Endodermal cell (in vitro differentiated cells): ENCODE data around the gene CERT1. TPM values are rescaled to one million over a fixed set of nuclear protein-coding genes. Genes with fewer than 3 reads are reported as not detected.
"Not testable (repeated sequence)": the region's sequence is repeated elsewhere in the genome, so short reads cannot be mapped to it uniquely, and the experiment has no call there.

Source experiments
- DNase-seq: peaks from one replicate; pipeline ENCODE4 v3.0.0-alpha.2; 2017
- H3K27ac ChIP-seq: 2 replicates; pipeline ENCODE4 v1.5.1; 2013; ENCODE audit warnings: mild to moderate bottlenecking, low read depth, low read length, moderate library complexity
- H3K27me3 ChIP-seq: 2 replicates; pipeline ENCODE4 v1.6.1; 2013; ENCODE audit warnings: mild to moderate bottlenecking, low read length, moderate library complexity; ENCODE audit not compliant: insufficient read depth, control insufficient read depth, poor library complexity, severe bottlenecking
- H3K36me3 ChIP-seq: 2 replicates; pipeline ENCODE4 v1.7.0; 2013; ENCODE audit warnings: mild to moderate bottlenecking, low read length, moderate library complexity; ENCODE audit not compliant: control insufficient read depth, insufficient read depth
- H3K4me1 ChIP-seq: one replicate; pipeline ENCODE4 v1.7.0; 2013; ENCODE audit warnings: low read length; ENCODE audit not compliant: control insufficient read depth, insufficient read depth
- H3K4me3 ChIP-seq: 2 replicates; pipeline ENCODE4 v1.5.1; 2013; ENCODE audit warnings: mild to moderate bottlenecking, low read length, moderate library complexity
- H3K9ac ChIP-seq: 2 replicates; pipeline ENCODE4 v1.6.1; 2013; ENCODE audit warnings: mild to moderate bottlenecking, low read length, moderate library complexity; ENCODE audit not compliant: poor library complexity, severe bottlenecking; ENCODE audit errors: extremely low read depth
- H3K9me3 ChIP-seq: 2 replicates; pipeline ENCODE4 v1.6.1; 2013; ENCODE audit warnings: mild to moderate bottlenecking, low read length, moderate library complexity; ENCODE audit not compliant: control insufficient read depth
- H3K27ac Mint-ChIP-seq: 2 replicates; pipeline ENCODE4 v1.8.0; 2020; ENCODE audit warnings: mixed read lengths
- H3K27me3 Mint-ChIP-seq: 2 replicates; pipeline ENCODE4 v1.8.0; 2021; ENCODE audit warnings: mild to moderate bottlenecking, mixed read lengths; ENCODE audit not compliant: insufficient read depth
- H3K36me3 Mint-ChIP-seq: 2 replicates; pipeline ENCODE4 v1.8.0; 2020; ENCODE audit warnings: low read depth, mixed read lengths
- H3K4me1 Mint-ChIP-seq: 2 replicates; pipeline ENCODE4 v1.8.0; 2020; ENCODE audit warnings: mixed read lengths
- H3K4me3 Mint-ChIP-seq: 2 replicates; pipeline ENCODE4 v1.8.0; 2020; ENCODE audit warnings: mild to moderate bottlenecking, moderate library complexity, mixed read lengths
- H3K9me3 Mint-ChIP-seq: 2 replicates; pipeline ENCODE4 v1.8.0; 2020; ENCODE audit warnings: mild to moderate bottlenecking, mixed read lengths
- WGBS, 2 experiments: methylation state at CpG; one replicate each; pipeline versions ENCODE4 v1.1.5 to v1.1.7; 2013; ENCODE audit warnings: missing lambda C conversion rate in 2 of 2, mixed read lengths in 1 of 2; ENCODE audit not compliant: insufficient coverage in 1 of 2, insufficient read length in 1 of 2; 5-methylcytosine and 5-hydroxymethylcytosine counted together
- total RNA-seq, 2 donors: library from RNA; stranded (reverse); fragmentation: NEBNext Ultra II Directional in 1 of 2; extraction: Animal tissue kit (Norgen Biotek cat#: 25700) in 1 of 2; gene quantifications; 2 replicates in 1 of 2; 3 replicates in 1 of 2; pipeline ENCODE4 v1.2.1, GENCODE V29; 2021
- TF ChIP-seq, protein P1 (sequence below): fragments of 200-600 bp; sonication (generic); conservative IDR thresholded peaks from 2 replicates; pipeline ENCODE4 v1.5.0; 2021; ENCODE audit warnings: antibody characterized with exemption, mild to moderate bottlenecking

CERT1 gene
- total RNA-seq, 2 donors from 2014 or later: 51.0 to 73.5 TPM

DNA sequence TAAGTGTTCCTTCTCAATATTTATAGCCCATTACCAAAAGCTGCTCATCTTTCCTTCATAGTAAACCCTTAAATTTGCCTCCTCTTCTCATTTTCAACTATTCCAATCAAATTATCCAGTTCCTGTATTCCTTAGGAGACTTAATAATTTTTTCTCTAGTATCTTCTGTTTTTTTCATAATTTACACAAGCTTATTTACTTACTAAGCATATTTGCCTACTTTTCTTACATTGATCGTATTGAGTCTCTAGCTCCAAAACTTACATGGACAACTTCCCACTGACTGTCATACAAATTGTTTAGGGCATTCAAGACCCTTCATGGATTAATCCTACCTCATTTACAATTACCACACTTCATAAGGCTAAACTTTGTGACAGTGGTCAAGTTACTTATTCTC is 3.6 kb downstream of the CERT1 start:
- no peak overlapping the region for H3K27ac Mint-ChIP-seq
- peaks cover 5% of the 10 kb centered on the region for H3K9me3 Mint-ChIP-seq
- no peaks in the 10 kb centered on the region for H3K27me3 ChIP-seq
- H3K9ac ChIP-seq: no peak overlapping the region
- H3K4me3 ChIP-seq: peak overlapping the region; percentile 98
- no peak for DNase-seq
- TF ChIP-seq, protein P1, sequence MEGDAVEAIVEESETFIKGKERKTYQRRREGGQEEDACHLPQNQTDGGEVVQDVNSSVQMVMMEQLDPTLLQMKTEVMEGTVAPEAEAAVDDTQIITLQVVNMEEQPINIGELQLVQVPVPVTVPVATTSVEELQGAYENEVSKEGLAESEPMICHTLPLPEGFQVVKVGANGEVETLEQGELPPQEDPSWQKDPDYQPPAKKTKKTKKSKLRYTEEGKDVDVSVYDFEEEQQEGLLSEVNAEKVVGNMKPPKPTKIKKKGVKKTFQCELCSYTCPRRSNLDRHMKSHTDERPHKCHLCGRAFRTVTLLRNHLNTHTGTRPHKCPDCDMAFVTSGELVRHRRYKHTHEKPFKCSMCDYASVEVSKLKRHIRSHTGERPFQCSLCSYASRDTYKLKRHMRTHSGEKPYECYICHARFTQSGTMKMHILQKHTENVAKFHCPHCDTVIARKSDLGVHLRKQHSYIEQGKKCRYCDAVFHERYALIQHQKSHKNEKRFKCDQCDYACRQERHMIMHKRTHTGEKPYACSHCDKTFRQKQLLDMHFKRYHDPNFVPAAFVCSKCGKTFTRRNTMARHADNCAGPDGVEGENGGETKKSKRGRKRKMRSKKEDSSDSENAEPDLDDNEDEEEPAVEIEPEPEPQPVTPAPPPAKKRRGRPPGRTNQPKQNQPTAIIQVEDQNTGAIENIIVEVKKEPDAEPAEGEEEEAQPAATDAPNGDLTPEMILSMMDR: no peak
- H3K9me3 ChIP-seq: peaks cover 11% of the 10 kb centered on the region
- peaks cover 21% of the 10 kb centered on the region for H3K4me1 Mint-ChIP-seq
- no peaks in the 10 kb centered on the region for H3K27me3 Mint-ChIP-seq
- WGBS, 2 experiments: 93 to 100% methylated on average over 1 of the region's 1 CpG
- no peak overlapping the region for H3K4me3 Mint-ChIP-seq
- H3K27ac ChIP-seq: no peak overlapping the region
- peaks cover 30% of the 10 kb centered on the region for H3K36me3 Mint-ChIP-seq
- H3K4me1 ChIP-seq: no peaks in the 10 kb centered on the region
- peaks cover 21% of the 10 kb centered on the region for H3K36me3 ChIP-seq

DNA sequence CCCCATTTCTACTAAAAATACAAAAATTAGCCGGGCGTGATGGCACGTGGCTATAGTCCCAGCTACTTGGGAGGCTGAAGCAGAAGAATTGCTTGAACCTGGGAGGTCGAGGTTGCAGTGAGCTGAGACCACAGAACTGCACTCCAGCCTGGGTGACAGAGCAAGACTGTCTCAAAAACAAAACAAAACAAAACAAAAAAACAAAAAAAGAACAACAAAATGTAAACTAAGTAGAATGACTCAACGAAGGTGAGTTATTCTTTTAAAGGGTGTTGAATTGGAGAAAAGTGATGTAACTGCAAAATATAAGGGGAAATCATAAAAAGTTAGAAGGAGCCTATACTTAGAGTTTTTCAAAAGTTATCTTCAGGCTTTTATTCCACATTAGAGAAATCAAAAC is 6.3 kb downstream of the CERT1 start:
- not testable (repeated sequence) for H3K9me3 Mint-ChIP-seq, H3K27me3 ChIP-seq, H3K27ac ChIP-seq, H3K4me3 Mint-ChIP-seq, H3K4me3 ChIP-seq, H3K4me1 ChIP-seq, H3K9ac ChIP-seq, H3K27ac Mint-ChIP-seq, H3K27me3 Mint-ChIP-seq, DNase-seq
- WGBS, 2 experiments: 95 to 100% methylated on average over 2 to 5 of the region's 5 CpGs
- H3K36me3 Mint-ChIP-seq: peaks cover 42% of the 10 kb centered on the region
- H3K9me3 ChIP-seq: peaks cover 11% of the 10 kb centered on the region
- H3K36me3 ChIP-seq: peaks cover 31% of the 10 kb centered on the region
- peaks cover 15% of the 10 kb centered on the region for H3K4me1 Mint-ChIP-seq

DNA sequence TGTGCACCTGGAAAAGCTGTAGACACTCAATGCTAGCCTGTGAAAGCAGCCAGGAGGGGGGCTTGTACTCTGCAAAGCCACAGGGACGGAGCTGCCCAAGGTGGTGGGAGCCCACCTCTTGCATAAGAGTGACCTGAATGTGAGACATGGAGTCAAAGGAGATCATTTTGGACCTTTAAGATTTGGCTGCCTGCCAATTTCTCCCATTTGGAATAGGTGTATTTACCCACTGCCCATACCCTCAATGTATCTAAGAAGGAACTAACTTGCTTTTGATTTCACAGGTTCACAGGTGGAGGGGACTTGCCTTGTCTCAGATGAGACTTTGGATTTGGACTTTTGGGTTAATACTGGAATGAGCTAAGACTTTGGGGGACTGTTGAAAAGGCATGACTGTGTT is 12.6 kb downstream of the CERT1 start:
- Mint-ChIP-seq H3K36me3 (peaks cover 48% of the 10 kb centered on the region), H3K4me1 (peaks cover 31% of the 10 kb centered on the region), H3K9me3 (peaks cover 13% of the 10 kb centered on the region)
- H3K27ac ChIP-seq, H3K9ac ChIP-seq, H3K4me3 Mint-ChIP-seq, DNase-seq, H3K4me1 ChIP-seq, H3K27me3 Mint-ChIP-seq, H3K27me3 ChIP-seq, H3K9me3 ChIP-seq, H3K27ac Mint-ChIP-seq, H3K4me3 ChIP-seq: not testable (repeated sequence)
- peaks cover 32% of the 10 kb centered on the region for H3K36me3 ChIP-seq
- WGBS, 2 experiments: 97 to 100% methylated on average over 1 of the region's 1 CpG

DNA sequence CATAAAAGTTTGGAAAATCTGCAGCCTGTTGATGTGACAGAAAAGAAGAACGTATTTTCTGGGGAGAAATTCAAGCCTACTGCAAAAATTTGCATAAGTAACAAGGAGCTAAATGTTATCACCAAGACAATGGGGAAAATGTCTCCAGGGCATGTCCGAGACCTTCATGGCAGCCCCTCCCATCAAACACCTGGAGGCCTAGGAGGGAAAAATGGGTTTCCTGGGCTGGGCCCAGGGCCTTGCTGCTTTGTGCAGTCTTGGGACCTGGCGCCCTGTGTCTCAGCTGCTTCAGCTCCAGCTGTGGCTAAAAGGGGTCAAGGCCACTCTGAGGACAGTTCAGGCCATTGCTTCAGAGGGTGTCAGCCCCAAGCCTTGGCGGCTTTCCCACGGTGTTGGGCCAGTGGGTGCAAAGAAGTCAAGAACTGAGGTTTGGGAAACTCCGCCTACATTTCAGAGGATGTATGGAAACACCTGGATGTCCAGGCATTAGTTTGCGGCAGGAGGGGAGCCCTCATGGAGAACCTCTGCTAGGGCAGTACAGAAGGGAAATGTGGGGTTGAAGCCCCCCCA is 13.1 kb downstream of the CERT1 start:
- H3K4me1 Mint-ChIP-seq: peaks cover 30% of the 10 kb centered on the region
- H3K27me3 Mint-ChIP-seq: no peaks in the 10 kb centered on the region
- H3K9me3 ChIP-seq: no peaks in the 10 kb centered on the region
- no peak overlapping the region for H3K4me3 ChIP-seq
- no peak overlapping the region for H3K27ac Mint-ChIP-seq
- TF ChIP-seq, protein P1: no peak
- no peak overlapping the region for H3K9ac ChIP-seq
- H3K4me3 Mint-ChIP-seq: no peak overlapping the region
- H3K36me3 ChIP-seq: peaks cover 32% of the 10 kb centered on the region
- H3K4me1 ChIP-seq: no peaks in the 10 kb centered on the region
- DNase-seq: no peak
- H3K36me3 Mint-ChIP-seq: peaks cover 45% of the 10 kb centered on the region
- 94 to 100% methylated on average over 4 to 7 of the region's 7 CpGs for WGBS, 2 experiments
- no peaks in the 10 kb centered on the region for H3K27me3 ChIP-seq
- peaks cover 13% of the 10 kb centered on the region for H3K9me3 Mint-ChIP-seq
- H3K27ac ChIP-seq: no peak overlapping the region
